ENCODE results near the gene HS6ST1.

Gene HS6ST1

GRCh38 chr2:128354161-128354560 lies 35.5 kb upstream of the HS6ST1 start:
- Histone ChIP-seq H3K36me3 (replicated peaks) (no peaks in the 10 kb centered on the region), H3K4me3 (ENCODE audit: low read depth, low read length) (no peak overlapping the region), H3K27ac (no peak overlapping the region), H3K27me3 (replicated peaks) (no peaks in the 10 kb centered on the region)
- in situ Hi-C loops (cut with HindIII; ENCODE audit: low pct_ligation_motif_present, low sequenced_read_pairs): no loop called here
- TF ChIP-seq CTCF (IDR thresholded peaks at IDR 0.05; ENCODE audit: low read depth, low read length, missing control alignments): no peak
- no peak for DNase-seq

- no peak for TF ChIP-seq CTCF (IDR thresholded peaks at IDR 0.05; ENCODE audit: low read depth, low read length, missing control alignments)
- Histone ChIP-seq H3K4me3 (ENCODE audit: low read depth, low read length) (no peak overlapping the region), H3K27ac (no peak overlapping the region), H3K36me3 (replicated peaks) (no peaks in the 10 kb centered on the region), H3K27me3 (replicated peaks) (no peaks in the 10 kb centered on the region)
- in situ Hi-C loops (cut with HindIII; ENCODE audit: low pct_ligation_motif_present, low sequenced_read_pairs): no loop called here
- no peak for DNase-seq
Measured at GRCh38 chr2:128350736-128351135, 32.1 kb upstream of the HS6ST1 start.

- Histone ChIP-seq H3K27ac (no peak overlapping the region), H3K4me3 (ENCODE audit: low read depth, low read length) (no peak overlapping the region), H3K36me3 (replicated peaks) (no peaks in the 10 kb centered on the region), H3K27me3 (replicated peaks) (no peaks in the 10 kb centered on the region)
- TF ChIP-seq CTCF (IDR thresholded peaks at IDR 0.05; ENCODE audit: low read depth, low read length, missing control alignments): no peak
- no peak for DNase-seq
- in situ Hi-C loops (cut with HindIII; ENCODE audit: low pct_ligation_motif_present, low sequenced_read_pairs): no loop called here
Measured at GRCh38 chr2:128348701-128349100, 30.0 kb upstream of the HS6ST1 start.

GRCh38 chr2:128347701-128348539 lies 29.3 kb upstream of the HS6ST1 start:
- no peak for TF ChIP-seq CTCF (IDR thresholded peaks at IDR 0.05; ENCODE audit: low read depth, low read length, missing control alignments)
- Histone ChIP-seq H3K4me3 (ENCODE audit: low read depth, low read length) (no peak overlapping the region), H3K36me3 (replicated peaks) (no peaks in the 10 kb centered on the region), H3K27ac (no peak overlapping the region), H3K27me3 (replicated peaks) (no peaks in the 10 kb centered on the region)
- in situ Hi-C loops (cut with HindIII; ENCODE audit: low pct_ligation_motif_present, low sequenced_read_pairs): no loop called here
- no peak for DNase-seq

GRCh38 chr2:128347171-128347558 lies 28.5 kb upstream of the HS6ST1 start:
- in situ Hi-C loops (cut with HindIII; ENCODE audit: low pct_ligation_motif_present, low sequenced_read_pairs): no loop called here
- Histone ChIP-seq H3K4me3 (ENCODE audit: low read depth, low read length) (no peak overlapping the region), H3K27me3 (replicated peaks) (no peaks in the 10 kb centered on the region), H3K36me3 (replicated peaks) (no peaks in the 10 kb centered on the region), H3K27ac (no peak overlapping the region)
- TF ChIP-seq CTCF (IDR thresholded peaks at IDR 0.05; ENCODE audit: low read depth, low read length, missing control alignments): no peak
- no peak for DNase-seq
